HG02943 (cell line): Measurements from ENCODE around the gene MGAT4A.
A peak's percentile ranks its signal among the peaks of the same experiment; 100 is the strongest.
"Not testable (repeated sequence)": the region's sequence is repeated elsewhere in the genome, so short reads cannot be mapped to it uniquely, and the experiment has no call there.

Source experiments
- ATAC-seq: cut with Tn5 transposase; IDR thresholded peaks from one replicate; pipeline ENCODE4 v1.9.1; 2021; ENCODE audit warnings: mild to moderate bottlenecking, low read depth, moderate library complexity; ENCODE audit not compliant: unreplicated experiment

Gene MGAT4A

GRCh38 chr2:98669675-98670074, 61.3 kb downstream of the MGAT4A start:
- ATAC-seq = no peak

GRCh38 chr2:98665677-98666076, 65.3 kb downstream of the MGAT4A start:
- no peak for ATAC-seq

GRCh38 chr2:98664323-98664722, 66.6 kb downstream of the MGAT4A start:
- ATAC-seq = no peak

- ATAC-seq = no peak
Measured at GRCh38 chr2:98663511-98664090, 67.3 kb downstream of the MGAT4A start.

- ATAC-seq = not testable (repeated sequence)
Measured at GRCh38 chr2:98659491-98659840, 71.5 kb downstream of the MGAT4A start.

GRCh38 chr2:98658816-98659490, 72.0 kb downstream of the MGAT4A start:
- ATAC-seq = no peak

- no peak for ATAC-seq
Measured at GRCh38 chr2:98656800-98657199, 74.1 kb downstream of the MGAT4A start.

- no peak for ATAC-seq
Measured at GRCh38 chr2:98654699-98655495, 76.0 kb downstream of the MGAT4A start.

GRCh38 chr2:98650998-98651397, 79.9 kb downstream of the MGAT4A start:
- ATAC-seq = no peak

GRCh38 chr2:98649992-98650375, 80.9 kb downstream of the MGAT4A start:
- no peak for ATAC-seq

GRCh38 chr2:98649135-98649991, 81.6 kb downstream of the MGAT4A start:
- ATAC-seq = peak; percentile 71

- ATAC-seq = no peak
Measured at GRCh38 chr2:98648451-98648850, 82.5 kb downstream of the MGAT4A start.

- ATAC-seq = no peak
Measured at GRCh38 chr2:98647636-98648035, 83.3 kb downstream of the MGAT4A start.

GRCh38 chr2:98643496-98644100, 87.3 kb downstream of the MGAT4A start:
- ATAC-seq = no peak

- no peak for ATAC-seq
Measured at GRCh38 chr2:98637401-98638147, 93.4 kb downstream of the MGAT4A start.

GRCh38 chr2:98634406-98635092, 96.4 kb downstream of the MGAT4A start:
- ATAC-seq = no peak

GRCh38 chr2:98632351-98632750, 98.6 kb downstream of the MGAT4A start:
- no peak for ATAC-seq

- no peak for ATAC-seq
Measured at GRCh38 chr2:98623657-98624056, 107.3 kb downstream of the MGAT4A start.

- ATAC-seq = no peak
Measured at GRCh38 chr2:98617149-98617548, 113.8 kb downstream of the MGAT4A start.
